SK-N-SH (cell line): ENCODE measurements around the gene LTC4S. TPM values are rescaled to one million over a fixed set of nuclear protein-coding genes. Genes with fewer than 3 reads are reported as not detected.

ENCODE experiments used
- CTCF ChIA-PET: fragments of 300-600, 350-600 bp; formaldehyde crosslinking; extraction: SDS; loops from one replicate; lab custom pipeline; 2021; lab: Yijun Ruan, JAX
- POLR2A ChIA-PET: fragments of 350-600 bp; sonication (Branson Sonifier 250); formaldehyde crosslinking; extraction: SDS; loops from one replicate; lab custom pipeline; 2020; ENCODE audit warnings: antibody characterized with exemption, inconsistent platforms; lab: Yijun Ruan, JAX
- DNase-seq: peaks from one replicate; pipeline ENCODE4 v3.0.0; 2012
- H2AFZ ChIP-seq: fragments of 200-600 bp; sonication (generic); 2 replicates; pipeline ENCODE4 v1.8.1; 2016; ENCODE audit warnings: antibody characterized with exemption, mild to moderate bottlenecking, low read depth
- H3F3A ChIP-seq: fragments of 200-600 bp; sonication (generic); replicated peaks from 2 replicates; pipeline ENCODE3; 2016; ENCODE audit warnings: antibody characterized with exemption, mild to moderate bottlenecking; ENCODE audit not compliant: insufficient read depth
- H3K27ac ChIP-seq, 2 experiments: fragments of 200-500 bp in 1 of 2; fragments of 200-600 bp in 1 of 2; sonication (Bioruptor generic) in 1 of 2; sonication (generic), shearing (Covaris generic) in 1 of 2; 2 replicates each; pipeline versions ENCODE4 v1.5.1 to v1.6.1; 2014 to 2016; ENCODE audit warnings: low read depth in 2 of 2, inconsistent platforms in 1 of 2, low read length in 1 of 2, mild to moderate bottlenecking in 1 of 2, mixed read lengths in 1 of 2
- H3K27me3 ChIP-seq: fragments of 200-600 bp; sonication (generic), shearing (Covaris generic); 2 replicates; pipeline ENCODE4 v1.6.1; 2016; ENCODE audit warnings: mixed run types; ENCODE audit not compliant: insufficient read depth
- H3K36me3 ChIP-seq, 2 experiments: fragments of 200-500 bp in 1 of 2; fragments of 200-600 bp in 1 of 2; sonication (Bioruptor generic) in 1 of 2; sonication (generic) in 1 of 2; replicated peaks in 1 of 2; 2 replicates each; pipeline versions ENCODE3 to v1.5.1; 2014 to 2016; ENCODE audit warnings: low read length in 1 of 2, mild to moderate bottlenecking in 1 of 2; ENCODE audit not compliant: insufficient read depth in 2 of 2, control insufficient read depth in 1 of 2
- H3K4me1 ChIP-seq, 2 experiments: fragments of 200-500 bp in 1 of 2; fragments of 200-600 bp in 1 of 2; sonication (Bioruptor generic) in 1 of 2; sonication (generic), shearing (Covaris generic) in 1 of 2; 2 replicates each; pipeline versions ENCODE4 v1.5.1 to v1.6.1; 2014 to 2016; ENCODE audit warnings: low read depth in 1 of 2, low read length in 1 of 2, mixed run types in 1 of 2; ENCODE audit not compliant: insufficient read depth in 2 of 2, control insufficient read depth in 1 of 2
- H3K4me2 ChIP-seq: fragments of 200-600 bp; sonication (generic), shearing (Covaris generic); 2 replicates; pipeline ENCODE4 v1.6.1; 2017; ENCODE audit warnings: mixed run types
- H3K4me3 ChIP-seq, 2 experiments: fragments of 200-500 bp in 1 of 2; fragments of 200-600 bp in 1 of 2; sonication (Bioruptor generic) in 1 of 2; sonication (generic), shearing (Covaris generic) in 1 of 2; 2 replicates each; pipeline versions ENCODE4 v1.5.1 to v1.8.1; 2014 to 2016; ENCODE audit warnings: low read depth in 2 of 2, inconsistent platforms in 1 of 2, low read length in 1 of 2, mild to moderate bottlenecking in 1 of 2, mixed read lengths in 1 of 2, moderate library complexity in 1 of 2
- H3K79me2 ChIP-seq: fragments of 200-600 bp; sonication (generic); 2 replicates; pipeline ENCODE4 v1.8.1; 2017; ENCODE audit warnings: mild to moderate bottlenecking; ENCODE audit not compliant: insufficient read depth
- H3K9ac ChIP-seq: fragments of 200-600 bp; sonication (generic); 2 replicates; pipeline ENCODE4 v1.6.1; 2017; ENCODE audit warnings: mixed run types
- H3K9me2 ChIP-seq: fragments of 200-600 bp; sonication (generic); 2 replicates; pipeline ENCODE4 v1.6.1; 2017; ENCODE audit warnings: mixed run types
- H3K9me3 ChIP-seq: fragments of 200-600 bp; sonication (generic); 2 replicates; pipeline ENCODE4 v1.6.1; 2017; ENCODE audit warnings: mixed run types, mild to moderate bottlenecking, moderate library complexity
- H4K20me1 ChIP-seq: fragments of 200-600 bp; sonication (generic); 2 replicates; pipeline ENCODE4 v1.6.1; 2017; ENCODE audit warnings: mild to moderate bottlenecking, mixed run types; ENCODE audit not compliant: insufficient read depth
- CHD2 ChIP-seq: fragments of 150-350 bp; IDR thresholded peaks from 2 replicates; pipeline ENCODE4 v1.6.1; 2018; ENCODE audit warnings: low read length; ENCODE audit not compliant: partially characterized antibody
- MAX ChIP-seq: IDR thresholded peaks from 2 replicates; pipeline ENCODE4 v1.4.0; 2012; ENCODE audit warnings: low read depth
- NFIC ChIP-seq: IDR thresholded peaks from 2 replicates; pipeline ENCODE4 v1.4.0; 2012; ENCODE audit warnings: borderline replicate concordance
- PBX3 ChIP-seq: IDR thresholded peaks from 2 replicates; pipeline ENCODE4; 2012
- RAD21 ChIP-seq: IDR thresholded peaks from 2 replicates; pipeline ENCODE4 v1.6.1; 2012; ENCODE audit warnings: mild to moderate bottlenecking, low read length
- RCOR1 ChIP-seq: fragments of 150-350 bp; IDR thresholded peaks from 2 replicates; pipeline ENCODE4 v1.6.1; 2017; ENCODE audit warnings: antibody characterized with exemption, low read length
- WGBS: methylation state at CpG from one replicate; pipeline ENCODE4 v1.1.6; 2017; ENCODE audit warnings: low lambda C conversion rate; 5-methylcytosine and 5-hydroxymethylcytosine counted together
- polyA plus RNA-seq, 3 experiments: library from polyadenylated mRNA; depleted of rRNA; stranded (reverse); fragments of >200 nt; gene quantifications; 2 replicates each; pipeline ENCODE4 v1.2.3, GENCODE V29; 2012
- TF ChIP-seq, protein P1 (sequence below): IDR thresholded peaks from 2 replicates; pipeline ENCODE4 v1.6.1; 2012; ENCODE audit warnings: mild to moderate bottlenecking, low read depth, low read length, moderate library complexity
- TF ChIP-seq, protein P2 (sequence below): IDR thresholded peaks from 2 replicates; pipeline ENCODE4 v1.4.0; 2012; ENCODE audit warnings: low read depth, borderline replicate concordance

Gene LTC4S
- polyA plus RNA-seq, 1 of the 3 experiments (the other 2 are of a cell fraction): 0.43 TPM

DNA sequence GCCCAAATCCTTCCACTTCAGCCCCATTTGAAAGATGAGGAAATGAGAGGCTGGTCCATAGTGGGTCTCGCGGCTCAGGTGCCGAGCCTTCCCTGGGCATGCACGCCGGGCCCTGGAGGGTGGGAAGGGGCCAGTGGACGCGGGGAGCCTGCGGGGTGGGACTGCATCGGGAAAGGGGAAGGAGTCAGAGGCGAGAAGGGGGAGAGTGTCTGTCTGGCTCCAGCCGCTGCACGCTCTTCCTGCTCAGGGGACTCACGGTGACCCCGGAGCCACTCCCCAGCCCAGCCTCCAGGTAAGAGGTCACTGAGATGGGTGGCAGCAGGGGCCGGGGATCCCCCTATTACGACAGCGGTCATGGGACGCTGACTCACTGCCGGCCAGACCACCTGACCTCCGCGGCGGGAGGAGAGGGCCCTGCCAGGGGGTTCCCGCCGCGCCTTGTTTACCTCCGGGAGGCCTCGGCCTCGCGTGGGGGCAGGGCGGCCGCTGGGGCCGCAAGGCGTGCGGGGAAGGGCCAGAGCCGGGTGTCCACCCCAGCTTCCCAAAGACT, 25.0 kb downstream of the LTC4S start (continued):
- TF ChIP-seq CHD2: peak; percentile 91
- TF ChIP-seq NFIC: peak; percentile 26; the same call in 1 of the 2 replicates
- no peak for TF ChIP-seq RAD21
- TF ChIP-seq, protein P1, sequence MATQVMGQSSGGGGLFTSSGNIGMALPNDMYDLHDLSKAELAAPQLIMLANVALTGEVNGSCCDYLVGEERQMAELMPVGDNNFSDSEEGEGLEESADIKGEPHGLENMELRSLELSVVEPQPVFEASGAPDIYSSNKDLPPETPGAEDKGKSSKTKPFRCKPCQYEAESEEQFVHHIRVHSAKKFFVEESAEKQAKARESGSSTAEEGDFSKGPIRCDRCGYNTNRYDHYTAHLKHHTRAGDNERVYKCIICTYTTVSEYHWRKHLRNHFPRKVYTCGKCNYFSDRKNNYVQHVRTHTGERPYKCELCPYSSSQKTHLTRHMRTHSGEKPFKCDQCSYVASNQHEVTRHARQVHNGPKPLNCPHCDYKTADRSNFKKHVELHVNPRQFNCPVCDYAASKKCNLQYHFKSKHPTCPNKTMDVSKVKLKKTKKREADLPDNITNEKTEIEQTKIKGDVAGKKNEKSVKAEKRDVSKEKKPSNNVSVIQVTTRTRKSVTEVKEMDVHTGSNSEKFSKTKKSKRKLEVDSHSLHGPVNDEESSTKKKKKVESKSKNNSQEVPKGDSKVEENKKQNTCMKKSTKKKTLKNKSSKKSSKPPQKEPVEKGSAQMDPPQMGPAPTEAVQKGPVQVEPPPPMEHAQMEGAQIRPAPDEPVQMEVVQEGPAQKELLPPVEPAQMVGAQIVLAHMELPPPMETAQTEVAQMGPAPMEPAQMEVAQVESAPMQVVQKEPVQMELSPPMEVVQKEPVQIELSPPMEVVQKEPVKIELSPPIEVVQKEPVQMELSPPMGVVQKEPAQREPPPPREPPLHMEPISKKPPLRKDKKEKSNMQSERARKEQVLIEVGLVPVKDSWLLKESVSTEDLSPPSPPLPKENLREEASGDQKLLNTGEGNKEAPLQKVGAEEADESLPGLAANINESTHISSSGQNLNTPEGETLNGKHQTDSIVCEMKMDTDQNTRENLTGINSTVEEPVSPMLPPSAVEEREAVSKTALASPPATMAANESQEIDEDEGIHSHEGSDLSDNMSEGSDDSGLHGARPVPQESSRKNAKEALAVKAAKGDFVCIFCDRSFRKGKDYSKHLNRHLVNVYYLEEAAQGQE: no peak
- TF ChIP-seq PBX3: peak; percentile 54; the same call in 1 of the 2 replicates
- TF ChIP-seq RCOR1: no peak

GRCh38 chr5:179819296-179820126, 25.7 kb downstream of the LTC4S start:
- Histone ChIP-seq H3K9me3 (no peaks in the 10 kb centered on the region), H3K4me1 (peaks cover 22 to 39% of the 10 kb centered on the region in 2 experiments), H3K9ac (peak overlapping the region; percentile 97), H3F3A (peaks cover 11% of the 10 kb centered on the region), H3K27me3 (no peaks in the 10 kb centered on the region), H3K9me2 (no peaks in the 10 kb centered on the region), H4K20me1 (peaks cover 35% of the 10 kb centered on the region), H3K36me3 (peaks cover 19 to 20% of the 10 kb centered on the region in 2 experiments), H2AFZ (no peak overlapping the region), H3K79me2 (peaks cover 43% of the 10 kb centered on the region), H3K27ac (peak overlapping the region; percentile 84 to 94), H3K4me2 (peak overlapping the region; percentile 75), H3K4me3 (no peak overlapping the region; a peak in 1 of 4 replicates)
- 49% methylated on average over 13 of the region's 26 CpGs for WGBS
- ChIA-PET POLR2A (interaction anchor here (1.7 kb wide), 1 partner anchor 22 kb away, joined by 4 read pairs; no protein-coding TSS in a partner anchor), CTCF (interaction anchor here (1.4 to 1.6 kb wide), 2 partner anchors 8 to 20 kb away, joined by 3 to 4 read pairs; no protein-coding TSS in a partner anchor)
- TF ChIP-seq MAX (peak; percentile 92), CHD2 (no peak)
- TF ChIP-seq, protein P2, sequence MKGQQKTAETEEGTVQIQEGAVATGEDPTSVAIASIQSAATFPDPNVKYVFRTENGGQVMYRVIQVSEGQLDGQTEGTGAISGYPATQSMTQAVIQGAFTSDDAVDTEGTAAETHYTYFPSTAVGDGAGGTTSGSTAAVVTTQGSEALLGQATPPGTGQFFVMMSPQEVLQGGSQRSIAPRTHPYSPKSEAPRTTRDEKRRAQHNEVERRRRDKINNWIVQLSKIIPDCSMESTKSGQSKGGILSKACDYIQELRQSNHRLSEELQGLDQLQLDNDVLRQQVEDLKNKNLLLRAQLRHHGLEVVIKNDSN: peak; percentile 45; the same call in 1 of the 2 replicates
- DNase-seq: peak; percentile 59
